GM18858 (cell line): Measurements from ENCODE around the gene IPO13.

Experiments
- ATAC-seq: cut with Tn5 transposase; IDR thresholded peaks from one replicate; pipeline ENCODE4 v1.9.1; 2021; ENCODE audit not compliant: unreplicated experiment

Gene IPO13

DNA sequence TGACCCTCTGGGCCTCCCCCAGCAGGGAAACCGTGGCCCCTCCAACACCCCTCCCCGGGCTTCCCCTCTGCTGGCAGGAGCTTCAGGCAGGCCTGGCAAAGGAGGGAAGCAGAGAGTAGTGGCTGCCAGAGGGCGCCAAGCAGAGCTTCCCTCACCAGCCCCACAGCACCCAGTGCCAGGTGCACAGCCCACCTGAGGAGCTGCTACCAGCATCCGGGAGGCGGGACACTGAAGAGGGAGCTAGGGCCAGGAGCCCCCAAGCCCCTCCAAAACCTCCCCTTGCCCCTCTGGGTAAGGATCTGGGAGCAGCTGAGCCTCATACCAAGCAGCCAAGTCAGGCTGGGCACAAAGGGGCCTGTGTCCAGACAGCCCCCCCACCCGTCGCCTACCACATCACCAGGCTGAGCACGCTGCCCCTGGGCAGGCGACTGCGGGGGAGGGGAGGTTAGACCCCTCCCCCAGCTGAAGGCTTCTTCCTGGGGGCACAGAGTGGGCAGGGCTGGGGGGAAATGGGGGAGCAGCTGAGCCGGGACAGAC lies 64.3 kb downstream of the IPO13 start:
- ATAC-seq, result no peak

DNA sequence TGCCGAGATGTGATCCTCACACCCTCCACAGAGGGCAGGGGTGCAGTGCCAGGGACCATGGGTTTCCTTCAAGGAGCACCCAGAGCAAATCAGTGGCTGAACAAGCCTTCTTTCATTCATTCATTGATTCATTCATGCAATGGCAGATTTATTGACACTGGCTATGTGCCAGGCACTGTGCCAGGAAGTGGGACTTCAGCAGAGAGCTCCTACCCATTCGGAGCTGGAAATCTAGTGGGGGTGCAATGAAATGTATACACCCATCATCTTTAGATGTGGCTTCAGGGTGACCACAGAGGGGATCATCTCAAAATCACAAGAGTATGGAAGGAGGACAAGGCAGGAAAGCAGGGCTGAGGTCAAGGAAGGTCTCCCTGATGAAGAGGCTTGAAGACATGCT lies 65.7 kb downstream of the IPO13 start:
- ATAC-seq, result no peak

DNA sequence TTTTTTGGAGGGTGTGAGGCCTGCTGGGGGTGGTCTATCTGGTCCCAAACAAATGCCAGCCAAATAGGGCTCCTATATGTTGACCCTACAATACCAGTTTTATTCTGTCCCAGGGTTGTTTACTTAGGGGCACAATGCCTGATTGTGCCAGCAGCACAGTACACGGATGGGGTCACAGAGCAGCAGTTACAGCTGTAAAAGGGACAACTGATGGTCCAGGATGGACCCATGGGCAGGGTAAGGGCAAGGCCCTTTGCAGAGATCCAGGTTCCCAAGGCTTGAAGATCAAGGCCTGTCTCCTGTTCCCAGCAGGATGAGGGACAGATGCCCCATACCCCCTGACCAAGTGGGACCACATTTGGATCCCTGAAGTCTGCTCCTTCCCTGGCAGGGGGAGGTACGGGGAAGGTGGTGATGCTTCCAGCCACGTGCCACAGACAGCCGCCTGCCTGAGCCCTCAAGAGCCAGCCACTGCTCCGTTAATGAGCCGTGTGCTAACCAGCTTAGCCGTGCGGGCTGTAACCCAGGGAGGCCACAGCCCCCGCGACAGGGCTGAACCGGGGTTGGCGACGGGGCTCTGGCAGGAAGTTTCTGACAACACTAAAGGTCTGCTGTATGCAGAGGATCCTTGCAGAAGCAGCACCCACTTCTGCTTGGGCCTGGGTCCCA lies 66.3 kb downstream of the IPO13 start:
- ATAC-seq, result no peak

DNA sequence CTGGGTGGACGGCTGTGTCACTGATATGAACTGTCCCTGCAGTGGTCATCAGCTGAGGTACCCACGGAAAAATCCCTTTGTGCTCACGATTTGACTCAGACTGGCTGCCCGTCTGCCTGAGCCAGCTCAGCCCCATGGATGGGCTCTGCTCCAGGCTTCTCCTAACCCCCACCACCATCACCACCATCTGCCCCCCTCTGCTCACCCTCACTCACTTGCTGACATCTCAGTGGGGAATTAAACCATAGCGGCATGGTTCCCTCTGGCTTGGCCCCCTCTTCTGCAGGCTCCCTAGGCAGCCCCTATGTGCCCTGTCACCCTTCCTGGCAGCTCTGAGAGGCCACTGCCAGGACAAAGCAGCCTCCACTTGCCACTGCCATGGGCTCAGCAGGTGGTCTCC lies 67.2 kb downstream of the IPO13 start:
- no peak for ATAC-seq

DNA sequence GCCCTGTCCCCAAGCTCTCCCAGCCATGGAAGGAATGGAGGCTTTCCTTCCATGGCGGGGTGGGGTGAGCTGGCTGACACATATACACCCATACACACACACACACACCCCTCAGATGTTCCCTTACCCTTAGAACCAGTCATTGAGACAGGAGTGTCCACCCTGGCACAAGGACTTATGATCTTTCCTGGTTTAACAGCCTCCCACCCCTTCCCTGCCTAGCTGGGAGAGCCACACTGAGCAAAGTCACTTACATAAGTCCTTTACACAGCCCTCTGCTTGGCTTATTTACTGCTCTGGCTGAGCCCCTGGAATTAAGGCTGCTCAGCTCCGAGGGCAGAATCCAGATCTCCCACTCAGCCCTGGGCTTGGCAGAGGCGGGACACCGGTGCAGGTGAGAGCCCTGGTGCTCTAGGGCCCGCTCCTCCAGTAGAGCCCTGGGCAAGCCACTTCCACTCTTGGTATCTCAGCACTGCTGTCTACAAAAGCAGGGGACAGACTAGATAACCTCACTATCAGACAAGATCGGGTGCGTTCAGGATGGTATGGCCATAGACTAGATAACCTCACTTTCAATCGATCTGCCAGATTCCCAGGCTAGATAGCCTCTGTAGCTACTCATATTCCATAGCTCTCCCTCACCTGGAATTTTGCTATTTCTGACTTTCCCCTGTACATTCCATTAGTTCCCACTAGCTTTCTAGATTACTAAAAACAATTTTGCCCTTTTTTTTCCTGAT lies 67.8 kb downstream of the IPO13 start:
- no peak for ATAC-seq

DNA sequence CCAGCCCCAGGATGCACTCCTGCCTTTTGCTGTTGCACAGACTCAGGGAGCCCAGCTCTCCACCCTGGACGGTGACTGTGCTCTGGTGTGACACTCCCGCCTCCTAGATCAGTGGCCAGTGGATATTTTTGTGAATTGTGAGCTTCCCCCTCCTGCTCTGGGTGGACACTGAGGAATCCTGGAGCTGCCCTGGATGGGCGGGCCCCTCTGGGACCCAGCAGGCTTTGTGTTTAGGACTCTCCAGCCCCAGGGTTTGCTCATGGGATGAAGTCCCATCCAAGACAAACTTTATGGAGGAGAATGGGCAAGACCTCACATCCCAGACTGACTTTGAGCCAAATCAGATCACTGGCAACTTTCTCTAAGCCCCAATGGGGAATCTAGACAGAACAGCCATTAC lies 68.5 kb downstream of the IPO13 start:
- ATAC-seq, result no peak

DNA sequence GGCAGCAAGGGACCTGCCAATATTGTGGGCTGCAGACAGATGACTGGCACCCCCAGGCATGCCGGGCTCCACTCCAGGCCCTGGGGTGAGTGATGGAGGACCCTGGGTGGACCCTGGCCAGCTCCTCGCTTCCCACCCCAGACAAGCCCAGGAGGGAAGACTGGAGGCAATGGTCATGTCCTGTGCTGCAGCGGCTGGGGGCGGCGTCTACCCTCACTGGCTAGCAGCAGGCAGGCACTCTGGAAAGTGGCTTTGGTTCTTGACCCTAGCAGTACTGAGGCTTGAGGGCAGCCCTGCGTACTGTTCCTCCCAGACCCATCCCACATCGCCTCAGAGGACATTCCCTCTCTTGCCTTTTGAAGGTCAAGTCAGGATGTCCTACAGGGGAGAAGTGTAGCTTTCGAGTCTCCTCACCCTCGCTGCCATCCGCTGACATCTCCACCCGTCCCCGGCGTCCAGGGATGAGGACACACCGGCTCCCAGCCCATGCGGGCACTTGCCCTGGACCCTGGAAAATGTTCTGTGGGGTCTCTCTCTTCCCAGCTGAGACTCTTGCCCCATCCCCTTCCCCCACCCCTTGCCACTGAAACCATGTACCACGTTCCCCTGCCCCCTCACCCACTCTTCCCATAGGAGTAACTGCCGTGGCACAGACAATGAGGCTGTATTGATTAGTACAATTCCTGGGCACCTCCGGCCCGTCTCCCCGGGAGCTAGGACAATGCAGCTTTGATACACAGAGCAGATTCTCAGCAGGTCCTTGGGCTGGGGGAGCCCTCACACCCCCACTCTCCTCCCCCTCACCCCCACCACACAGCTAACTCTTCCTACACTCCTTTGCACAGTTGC lies 69.5 kb downstream of the IPO13 start:
- no peak for ATAC-seq

DNA sequence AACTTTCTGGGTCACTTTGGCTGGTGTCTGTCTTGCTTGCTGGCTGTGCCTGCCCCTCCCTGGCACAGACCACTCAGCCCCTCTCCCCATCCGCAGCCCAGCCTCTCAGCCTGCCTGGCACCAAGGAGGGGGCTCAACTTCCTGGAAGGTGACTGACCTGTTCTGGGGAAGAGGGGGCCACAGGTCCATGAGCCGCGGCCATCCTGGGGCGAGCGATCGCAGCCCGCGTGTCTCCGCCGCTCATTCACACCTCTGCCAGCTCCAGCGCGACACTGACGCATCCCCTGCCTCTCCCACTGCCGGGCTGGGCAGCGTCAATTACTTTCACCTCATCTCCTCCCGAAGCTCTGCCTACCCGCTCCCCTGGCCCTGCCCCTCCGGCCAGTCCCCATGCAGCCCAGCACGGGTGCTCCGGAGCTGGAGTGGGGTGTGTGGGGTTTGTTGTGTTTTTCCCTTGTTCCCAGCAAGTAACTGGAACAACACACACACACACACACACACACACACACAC lies 70.2 kb downstream of the IPO13 start:
- ATAC-seq, result no peak
